ENCODE data around the gene SP3. TPM values are rescaled to one million over a fixed set of nuclear protein-coding genes. Genes with fewer than 3 reads are reported as not detected.

SP3 gene
- total RNA-seq, 2 donors from 2014 or later, result 33.2 to 45.0 TPM

- Histone ChIP-seq H3K9me3 (no peaks in the 10 kb centered on the region), H3K36me3 (no peaks in the 10 kb centered on the region), H3K4me3 (no peak overlapping the region), H3K27ac (no peak overlapping the region), H3K27me3 (no peaks in the 10 kb centered on the region), H3K4me1 (peaks cover 0 to 27% of the 10 kb centered on the region in 2 donors)
- no peak for DNase-seq (ENCODE audit: low spot score)
- no peak for TF ChIP-seq CTCF (IDR thresholded peaks at IDR 0.05)
Measured at GRCh38 chr2:173924285-173924684, 40.9 kb downstream of the SP3 start.

GRCh38 chr2:173922760-173923159 is 42.4 kb downstream of the SP3 start:
- DNase-seq (ENCODE audit: low spot score), result no peak
- H3K9me3 ChIP-seq, result no peaks in the 10 kb centered on the region
- no peak for TF ChIP-seq CTCF (IDR thresholded peaks at IDR 0.05)
- no peaks in the 10 kb centered on the region for H3K36me3 ChIP-seq
- peaks cover 0 to 27% of the 10 kb centered on the region in 2 donors for H3K4me1 ChIP-seq
- H3K27ac ChIP-seq, result no peak overlapping the region
- H3K27me3 ChIP-seq, result no peaks in the 10 kb centered on the region
- no peak overlapping the region for H3K4me3 ChIP-seq

- TF ChIP-seq CTCF (IDR thresholded peaks at IDR 0.05), result no peak
- peaks cover 0 to 27% of the 10 kb centered on the region in 2 donors for H3K4me1 ChIP-seq
- H3K9me3 ChIP-seq, result no peaks in the 10 kb centered on the region
- H3K36me3 ChIP-seq, result no peaks in the 10 kb centered on the region
- H3K27me3 ChIP-seq, result no peaks in the 10 kb centered on the region
- H3K27ac ChIP-seq, result no peak overlapping the region
- DNase-seq (ENCODE audit: low spot score), result no peak
- H3K4me3 ChIP-seq, result no peak overlapping the region
Measured at GRCh38 chr2:173922068-173922467, 43.1 kb downstream of the SP3 start.

GRCh38 chr2:173914055-173914927 is 50.9 kb downstream of the SP3 start:
- no peaks in the 10 kb centered on the region for H3K27me3 ChIP-seq
- peaks cover 24% of the 10 kb centered on the region for H3K36me3 ChIP-seq
- H3K4me3 ChIP-seq, result no peak overlapping the region
- H3K4me1 ChIP-seq, result no peaks in the 10 kb centered on the region
- TF ChIP-seq CTCF (IDR thresholded peaks at IDR 0.05), result no peak
- H3K27ac ChIP-seq, result no peak overlapping the region
- no peak for DNase-seq (ENCODE audit: low spot score)
- no peaks in the 10 kb centered on the region for H3K9me3 ChIP-seq

- peaks cover 36% of the 10 kb centered on the region for H3K36me3 ChIP-seq
- TF ChIP-seq CTCF (IDR thresholded peaks at IDR 0.05), result no peak
- no peaks in the 10 kb centered on the region for H3K9me3 ChIP-seq
Measured at GRCh38 chr2:173909846-173910245, 55.3 kb downstream of the SP3 start.

More at GRCh38 chr2:173909846-173910245, 55.3 kb downstream of the SP3 start:
- H3K4me1 ChIP-seq, result no peaks in the 10 kb centered on the region
- DNase-seq (ENCODE audit: low spot score), result no peak
- H3K4me3 ChIP-seq, result no peak overlapping the region
- no peaks in the 10 kb centered on the region for H3K27me3 ChIP-seq
- H3K27ac ChIP-seq, result no peak overlapping the region

All from right atrium auricular region (tissue), 2 donors.